HG03196 (cell line): ENCODE results near the gene PNPLA5.

Source experiments
- ATAC-seq: cut with Tn5 transposase; IDR thresholded peaks from one replicate; pipeline ENCODE4 v1.9.1; 2021; ENCODE audit not compliant: unreplicated experiment

PNPLA5 gene

GRCh38 chr22:43857367-43857766 is 34.4 kb downstream of the PNPLA5 start:
- ATAC-seq = no peak

- ATAC-seq = no peak
Measured at GRCh38 chr22:43855431-43855830, 36.4 kb downstream of the PNPLA5 start.

GRCh38 chr22:43854786-43855271 is 37.0 kb downstream of the PNPLA5 start:
- ATAC-seq = no peak

- no peak for ATAC-seq
Measured at GRCh38 chr22:43854121-43854785, 37.6 kb downstream of the PNPLA5 start.

- no peak for ATAC-seq
Measured at GRCh38 chr22:43853328-43853931, 38.4 kb downstream of the PNPLA5 start.

- no peak for ATAC-seq
Measured at GRCh38 chr22:43852573-43853327, 39.1 kb downstream of the PNPLA5 start.

GRCh38 chr22:43851979-43852307 is 39.9 kb downstream of the PNPLA5 start:
- no peak for ATAC-seq

GRCh38 chr22:43851058-43851978 is 40.5 kb downstream of the PNPLA5 start:
- no peak for ATAC-seq

- no peak for ATAC-seq
Measured at GRCh38 chr22:43850529-43850928, 41.3 kb downstream of the PNPLA5 start.

GRCh38 chr22:43849731-43850130 is 42.1 kb downstream of the PNPLA5 start:
- ATAC-seq = no peak

GRCh38 chr22:43848366-43849171 is 43.2 kb downstream of the PNPLA5 start:
- no peak for ATAC-seq

GRCh38 chr22:43847376-43848289 is 44.2 kb downstream of the PNPLA5 start:
- no peak for ATAC-seq

GRCh38 chr22:43846966-43847365 is 44.8 kb downstream of the PNPLA5 start:
- ATAC-seq = no peak

- no peak for ATAC-seq
Measured at GRCh38 chr22:43845981-43846380, 45.8 kb downstream of the PNPLA5 start.

GRCh38 chr22:43844560-43845545 is 47.0 kb downstream of the PNPLA5 start:
- ATAC-seq = no peak

GRCh38 chr22:43843783-43844530 is 47.9 kb downstream of the PNPLA5 start:
- ATAC-seq = no peak

- ATAC-seq = no peak
Measured at GRCh38 chr22:43841742-43842141, 50.1 kb downstream of the PNPLA5 start.
